T follicular helper cell (primary cell): ENCODE measurements around the gene ORC2.
"Not testable (repeated sequence)": the region's sequence is repeated elsewhere in the genome, so short reads cannot be mapped to it uniquely, and the experiment has no call there.

Experiments
- DNase-seq: peaks from one replicate; pipeline ENCODE4 v3.0.0-alpha.2; 2020; ENCODE audit warnings: low read depth

The ORC2 gene

DNA sequence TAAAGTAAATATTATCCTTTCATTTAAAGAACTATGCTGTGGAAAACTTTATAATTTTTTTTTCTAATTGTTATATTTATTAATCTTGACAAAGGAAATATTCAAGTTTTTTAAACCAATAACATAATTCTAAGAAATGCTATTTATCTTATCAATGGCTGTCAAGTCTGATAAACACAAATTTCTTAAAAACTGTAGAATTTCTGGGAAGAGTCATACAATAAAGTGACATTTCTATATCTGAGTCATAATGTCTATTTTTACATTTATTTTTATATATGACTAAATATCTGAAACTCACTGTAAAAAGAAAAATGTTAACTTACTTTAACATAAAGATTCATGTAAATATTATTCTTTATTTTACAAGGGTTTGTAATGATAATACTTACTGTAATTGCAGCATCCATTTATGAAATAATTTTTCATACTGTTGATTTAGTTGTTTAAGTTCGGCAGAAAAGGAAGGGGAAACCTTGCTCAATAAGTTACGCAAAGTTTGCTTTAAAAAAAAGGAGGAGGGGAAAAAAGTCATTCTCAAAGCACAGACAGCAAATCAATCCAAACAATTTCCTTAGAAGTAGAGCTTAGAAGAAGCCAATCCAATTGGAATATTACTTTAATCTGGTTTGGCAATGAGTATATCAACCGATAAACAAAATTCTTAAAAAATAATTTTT lies 32.4 kb downstream of the ORC2 start:
- no peak for DNase-seq

DNA sequence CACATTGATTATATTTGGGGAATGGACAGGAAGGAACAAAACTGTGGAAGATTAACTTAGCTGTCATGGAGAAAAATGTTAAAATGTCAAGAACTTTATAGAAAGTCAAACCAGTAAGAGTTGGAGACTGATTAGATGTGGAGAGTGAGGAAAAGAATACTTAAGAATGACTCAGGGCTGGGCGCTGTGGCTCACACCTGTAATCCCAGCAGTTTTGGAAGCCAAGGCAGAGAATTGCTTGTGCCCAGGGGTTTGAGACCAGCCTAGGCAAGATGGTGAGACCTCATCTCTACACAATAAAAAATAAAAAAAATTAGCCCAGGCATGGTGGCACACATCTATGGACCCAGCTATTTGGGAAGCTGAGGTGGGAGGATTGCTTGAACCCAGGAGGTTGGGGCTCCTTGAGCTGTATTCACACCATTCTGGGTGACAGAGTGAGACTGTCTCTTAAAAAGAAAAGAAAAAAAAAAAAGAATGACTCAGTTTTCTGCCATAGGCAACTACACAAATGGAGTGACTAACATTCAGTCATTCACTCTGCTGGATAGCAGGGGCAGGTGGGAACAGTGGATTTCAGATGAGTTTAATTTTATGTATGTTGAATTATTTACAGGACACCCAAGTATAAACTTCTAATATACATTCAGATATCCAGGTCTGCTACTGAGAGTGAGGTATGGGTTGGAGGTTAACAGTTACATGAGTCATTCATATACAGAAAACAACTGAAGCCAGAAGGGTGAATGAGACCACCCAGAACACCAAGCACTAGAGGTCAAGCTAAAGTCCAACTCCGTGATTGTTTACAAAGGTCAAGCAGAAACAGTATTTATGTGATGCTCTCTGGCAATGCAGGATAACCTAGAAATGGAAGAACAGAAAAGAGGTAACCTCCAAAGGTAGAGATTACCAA lies 33.9 kb downstream of the ORC2 start:
- no peak for DNase-seq

DNA sequence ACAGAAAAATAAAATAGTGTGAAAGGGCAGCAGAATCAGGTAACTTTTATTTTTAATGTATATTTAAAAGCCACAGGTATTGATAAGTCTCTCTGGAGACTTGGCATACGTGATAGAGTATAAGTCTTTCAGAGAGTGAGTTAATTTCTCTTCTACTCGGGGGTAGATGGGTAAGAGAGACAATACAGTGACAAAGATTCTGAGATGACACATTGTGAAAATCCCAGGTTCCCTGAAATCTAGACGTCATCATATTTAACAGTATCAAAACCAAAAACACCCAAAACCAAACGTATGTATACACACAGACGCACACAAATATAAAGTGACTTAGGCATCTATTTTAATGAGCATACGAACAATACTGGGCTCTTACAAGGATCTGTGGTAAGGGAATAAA lies 41.0 kb downstream of the ORC2 start:
- DNase-seq, result no peak

DNA sequence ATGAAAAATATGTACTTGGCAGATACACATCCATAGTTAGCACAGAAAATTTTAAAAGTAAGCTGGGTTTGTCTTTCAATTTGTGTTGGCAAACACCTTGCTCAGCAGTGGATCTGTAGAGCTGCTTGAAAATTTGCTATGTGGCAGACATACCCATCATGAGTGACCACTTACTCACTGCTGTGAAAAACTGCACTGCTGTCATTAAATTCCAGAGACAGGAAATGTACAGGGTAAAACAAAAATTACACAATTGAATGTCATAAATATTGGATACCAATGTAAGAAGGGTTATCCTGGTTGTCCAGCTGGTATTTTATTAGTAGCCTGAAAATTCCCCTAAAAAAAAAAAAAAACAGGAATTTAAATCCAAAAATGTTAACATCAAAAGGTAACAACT lies 49.8 kb downstream of the ORC2 start:
- no peak for DNase-seq

DNA sequence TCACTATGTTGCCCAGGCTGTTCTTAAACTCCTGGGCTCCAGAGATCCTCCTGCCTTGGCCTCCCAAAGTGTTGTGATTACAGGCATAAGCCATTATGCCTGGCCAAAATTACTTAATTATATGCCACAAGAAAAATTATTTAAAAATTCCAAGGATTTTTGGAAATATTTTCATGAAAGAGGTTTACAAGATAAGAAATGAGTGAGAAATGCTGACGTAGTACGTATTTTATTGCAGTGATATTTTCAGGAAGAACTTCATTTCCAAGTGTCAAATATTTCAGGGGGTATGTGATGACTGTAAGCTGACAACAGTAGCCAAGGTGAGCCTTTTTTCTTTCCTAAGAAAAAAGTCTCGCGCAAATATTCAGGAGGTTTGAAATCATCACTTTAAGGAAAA lies 53.5 kb downstream of the ORC2 start:
- DNase-seq, result no peak

DNA sequence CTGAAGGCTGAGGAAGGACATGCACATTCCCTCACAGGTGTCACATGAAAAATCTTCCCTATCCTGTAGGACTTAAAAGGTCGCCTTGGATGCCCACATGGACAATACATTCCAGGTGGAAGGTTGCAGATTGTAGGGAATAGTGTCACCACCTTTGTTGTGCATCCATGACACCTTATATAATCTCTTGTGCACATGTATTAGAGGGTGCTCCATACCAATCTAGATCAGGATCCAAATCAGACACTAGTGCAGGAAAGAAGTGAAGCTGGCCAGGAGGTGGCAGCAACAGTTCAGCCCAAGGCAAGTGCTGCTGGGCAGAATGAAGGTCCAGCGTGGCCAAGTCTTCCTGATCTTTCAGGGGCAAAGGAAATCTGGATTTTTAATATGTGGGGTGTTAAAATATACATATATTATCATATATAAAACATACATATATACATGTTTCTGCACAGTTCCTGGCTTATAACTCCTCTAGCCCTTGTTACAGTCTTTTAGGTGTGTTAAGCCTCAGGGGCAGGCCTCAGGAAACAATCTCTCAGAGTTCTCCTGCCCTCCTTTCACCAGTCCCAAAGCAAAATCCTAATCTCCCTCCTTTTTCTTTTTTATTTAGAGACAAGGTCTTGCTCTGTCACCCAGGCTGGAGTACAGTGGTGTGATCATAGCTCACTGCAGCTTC lies 57.7 kb downstream of the ORC2 start:
- no peak for DNase-seq

DNA sequence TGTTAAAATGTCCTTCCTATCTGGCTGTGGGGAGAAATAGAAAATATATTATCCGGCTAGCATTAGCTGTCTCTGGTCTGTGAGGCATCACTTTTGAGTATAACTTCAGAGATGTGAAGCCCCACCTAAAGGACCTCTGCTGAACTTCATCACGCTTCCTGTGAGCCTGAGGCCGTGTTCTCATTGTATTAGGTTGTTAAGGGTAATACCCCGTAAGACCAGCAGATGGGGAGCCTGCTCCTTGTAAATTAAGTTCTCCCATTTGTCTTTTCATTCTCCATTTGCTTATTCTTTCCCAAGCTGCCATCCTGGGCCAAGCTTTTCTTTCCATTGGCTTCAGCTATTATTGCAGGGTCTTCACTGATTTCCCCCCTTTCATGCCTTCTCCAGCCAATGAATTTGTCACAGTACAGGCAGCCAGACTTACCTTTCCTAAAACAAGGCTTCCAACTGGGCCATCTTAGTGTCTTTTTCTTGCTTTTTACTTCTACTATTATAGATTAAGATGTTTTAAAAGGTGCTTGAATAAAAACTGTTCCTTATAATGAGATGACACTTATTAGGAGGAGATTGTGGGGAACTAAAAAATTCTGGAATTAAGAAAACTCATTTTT lies 61.9 kb downstream of the ORC2 start:
- peak; percentile 64 for DNase-seq

DNA sequence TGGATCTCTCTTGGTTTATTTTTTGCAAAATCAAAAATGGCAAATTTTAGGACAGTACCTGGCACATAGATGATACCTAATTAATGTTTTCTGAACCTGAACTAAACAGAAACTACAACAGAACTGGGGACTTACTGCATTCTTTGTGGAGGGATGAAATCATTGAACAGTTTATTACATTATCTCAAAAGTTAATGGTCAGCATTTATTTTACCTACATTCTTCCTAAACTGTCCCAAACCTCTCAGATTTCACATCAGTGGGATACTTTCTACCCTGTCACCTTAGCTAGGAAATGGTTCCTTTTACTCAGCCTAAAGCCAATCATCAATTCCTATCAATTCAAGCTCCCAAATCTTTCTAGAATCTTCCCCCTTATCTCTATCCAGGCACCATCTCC lies 64.0 kb downstream of the ORC2 start:
- no peak for DNase-seq

DNA sequence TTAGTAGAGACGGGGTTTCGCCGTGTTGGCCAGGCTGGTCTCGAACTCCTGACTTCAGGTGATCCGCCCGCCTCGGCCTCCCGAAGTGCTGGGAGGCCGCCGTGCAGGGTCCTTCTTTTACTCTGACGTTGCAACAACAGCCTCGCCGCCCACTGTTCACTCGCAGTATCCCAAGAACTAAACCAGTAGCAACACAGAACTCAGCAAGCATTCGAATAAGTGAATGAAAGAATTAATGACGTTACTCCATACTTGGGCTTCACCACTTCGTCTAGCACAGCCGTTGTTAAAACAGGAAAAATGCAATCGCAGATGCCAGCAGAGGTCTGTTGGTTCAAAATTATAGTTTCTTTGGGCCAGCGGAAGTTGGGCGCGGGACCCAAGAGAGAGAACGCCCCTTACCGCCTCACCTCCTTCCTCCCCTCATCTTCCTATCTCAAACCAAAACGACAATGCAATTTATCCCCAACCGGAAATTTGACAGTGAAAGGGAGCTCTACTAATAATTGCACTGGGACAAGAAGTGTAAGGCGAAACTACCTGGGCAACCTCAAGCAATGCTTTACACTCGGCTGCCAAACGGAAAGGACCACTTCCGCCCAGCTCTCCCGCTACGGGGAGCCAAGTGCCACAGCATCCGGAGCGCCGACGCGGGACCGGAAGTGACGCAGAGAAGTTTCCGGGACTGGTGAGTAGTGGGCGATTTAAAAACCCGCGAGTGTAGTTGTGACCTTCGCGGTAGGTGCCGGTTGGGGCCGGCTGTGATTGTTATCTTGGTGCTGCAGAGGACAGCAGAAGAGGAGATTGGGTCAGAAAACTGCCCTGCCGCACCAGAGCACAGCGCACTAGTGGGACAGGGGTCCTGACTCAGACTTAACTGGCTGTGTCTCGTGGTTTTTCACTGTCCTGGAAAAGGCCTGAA lies 74.5 kb downstream of the ORC2 start, which contains the start of the genes NIF3L1 and PPIL3:
TSS of gene NIF3L1 (plus strand) at position 668 of the 922 bp plus-strand sequence. CDS start 2,573 bp downstream, outside the sequence.
TSS of gene PPIL3 (minus strand) at position 374 of the 922 bp plus-strand sequence. CDS start 1,462 bp downstream, outside the sequence.
- peak; percentile 93 for DNase-seq

DNA sequence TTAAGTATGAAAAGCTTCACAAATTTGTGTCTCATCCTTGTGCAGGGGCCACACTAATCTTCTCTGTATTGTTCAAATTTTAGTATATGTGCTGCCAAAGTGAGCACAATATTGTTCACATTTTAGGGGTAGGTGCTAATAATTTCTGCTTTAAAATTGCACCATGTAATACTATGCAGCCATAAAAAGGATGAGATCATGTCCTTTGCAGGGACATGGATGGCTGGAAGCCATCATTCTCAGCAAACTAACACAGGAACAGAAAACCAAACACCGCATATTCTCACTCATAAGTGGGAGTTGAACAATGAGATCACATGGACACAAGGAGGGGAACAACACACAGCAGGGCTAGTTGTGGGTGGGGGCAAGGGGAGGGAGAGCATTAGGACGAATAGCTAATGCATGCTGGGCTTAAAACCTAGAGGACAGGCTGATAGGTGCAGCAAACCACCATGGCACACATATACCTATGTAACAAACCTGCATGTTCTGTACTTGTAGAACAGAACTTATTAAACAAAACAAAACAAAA lies 81.7 kb downstream of the ORC2 start:
- not testable (repeated sequence) for DNase-seq

DNA sequence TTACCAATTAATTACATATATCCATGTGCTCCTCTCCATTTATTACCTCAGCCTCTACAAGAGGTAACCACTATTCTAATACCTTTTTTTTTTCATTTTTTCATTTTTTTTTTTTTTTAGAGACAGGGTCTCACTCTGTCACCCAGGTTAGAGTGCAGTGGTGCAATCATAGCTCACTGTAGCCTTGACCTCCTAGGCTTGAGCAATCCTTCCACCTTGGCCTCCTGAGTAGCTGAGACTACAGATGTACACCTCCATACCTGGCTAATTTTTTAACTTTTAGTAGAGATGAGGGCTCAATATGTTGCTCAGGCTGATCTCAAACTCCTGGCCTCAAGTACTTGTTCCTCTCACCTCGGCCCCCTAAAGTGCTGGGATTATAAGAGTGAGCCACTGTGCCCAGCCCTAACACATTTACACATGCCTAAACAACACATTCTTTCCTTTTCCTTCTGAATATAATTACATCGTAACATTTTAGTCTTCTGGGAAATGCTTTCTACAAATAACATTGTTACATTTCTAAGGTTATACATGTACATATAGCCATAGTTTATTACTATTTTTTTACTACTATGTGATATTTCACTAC lies 85.1 kb downstream of the ORC2 start:
- no peak for DNase-seq

DNA sequence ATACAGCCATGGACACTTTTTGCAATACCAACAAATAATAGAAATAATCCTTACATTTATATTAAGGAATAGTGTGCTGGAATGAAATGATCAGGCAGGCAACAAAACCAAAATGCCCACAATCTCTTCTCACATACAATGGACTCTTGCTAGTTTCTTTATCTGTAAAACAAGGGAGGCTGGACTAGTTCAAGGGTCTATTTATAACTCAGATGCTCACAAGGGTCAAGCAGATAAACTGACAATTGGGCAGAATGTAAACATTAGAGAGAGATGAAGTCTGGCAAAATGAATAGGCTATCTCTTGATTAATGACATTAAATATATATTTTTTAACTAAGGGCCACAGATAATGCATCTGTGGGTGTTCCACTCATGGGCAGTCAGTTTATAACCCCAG lies 86.0 kb downstream of the ORC2 start:
- no peak for DNase-seq

DNA sequence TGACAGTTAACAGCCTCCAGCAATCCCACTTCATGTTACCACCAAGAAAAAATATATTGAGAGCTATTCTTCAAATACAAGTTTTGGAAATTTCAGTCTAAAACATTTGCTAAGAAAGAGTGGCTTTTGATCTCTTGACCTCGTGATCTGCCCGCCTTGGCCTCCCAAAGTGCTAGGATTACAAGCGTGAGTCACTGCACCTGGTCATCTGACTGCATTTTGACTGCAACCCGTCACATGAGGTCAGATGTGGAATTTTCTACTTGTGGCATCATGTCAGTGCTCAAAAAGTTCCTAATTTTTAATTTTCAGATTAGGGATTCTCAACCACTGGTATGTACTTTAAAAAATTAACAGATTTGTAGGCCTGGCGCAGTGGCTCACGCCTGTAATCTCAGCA lies 89.9 kb downstream of the ORC2 start:
- DNase-seq, result no peak

DNA sequence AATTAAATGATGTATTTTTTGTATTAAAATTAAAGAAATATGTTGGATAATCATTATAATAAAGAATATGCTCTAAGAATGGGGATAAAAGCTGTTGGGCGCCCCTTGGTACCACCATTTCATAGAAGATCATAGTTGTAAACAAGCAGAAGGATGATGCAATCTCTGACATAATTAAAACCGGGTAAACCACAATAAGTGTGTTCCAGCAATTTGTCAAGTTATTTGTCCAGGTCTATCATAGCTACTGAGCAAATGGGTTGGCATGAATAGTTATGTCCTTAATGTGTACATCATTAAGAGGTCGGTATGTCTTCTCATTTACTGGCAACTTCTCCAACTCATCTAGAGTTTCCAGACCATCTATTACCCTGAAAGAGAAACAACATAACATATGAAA lies 92.3 kb downstream of the ORC2 start:
- DNase-seq, result no peak

DNA sequence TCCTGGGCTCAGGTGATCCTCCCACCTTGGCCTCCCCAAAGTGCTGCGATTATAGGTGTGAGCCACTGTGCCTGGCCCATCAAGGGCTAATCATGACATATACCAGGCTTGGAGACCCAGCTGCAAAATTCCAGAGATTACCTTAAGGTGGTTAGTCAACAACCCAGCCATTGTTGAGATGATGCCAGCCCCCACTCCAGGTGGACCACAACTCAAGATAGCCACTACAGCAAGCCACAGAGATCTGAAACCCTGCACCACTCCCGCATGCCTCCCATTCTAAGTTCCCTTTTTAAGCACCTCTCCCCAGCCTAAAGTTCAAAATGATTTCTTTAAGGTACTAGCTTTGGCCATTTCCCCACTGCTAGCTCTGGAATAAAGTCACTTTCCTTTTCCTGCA lies 94.4 kb downstream of the ORC2 start:
- no peak for DNase-seq

DNA sequence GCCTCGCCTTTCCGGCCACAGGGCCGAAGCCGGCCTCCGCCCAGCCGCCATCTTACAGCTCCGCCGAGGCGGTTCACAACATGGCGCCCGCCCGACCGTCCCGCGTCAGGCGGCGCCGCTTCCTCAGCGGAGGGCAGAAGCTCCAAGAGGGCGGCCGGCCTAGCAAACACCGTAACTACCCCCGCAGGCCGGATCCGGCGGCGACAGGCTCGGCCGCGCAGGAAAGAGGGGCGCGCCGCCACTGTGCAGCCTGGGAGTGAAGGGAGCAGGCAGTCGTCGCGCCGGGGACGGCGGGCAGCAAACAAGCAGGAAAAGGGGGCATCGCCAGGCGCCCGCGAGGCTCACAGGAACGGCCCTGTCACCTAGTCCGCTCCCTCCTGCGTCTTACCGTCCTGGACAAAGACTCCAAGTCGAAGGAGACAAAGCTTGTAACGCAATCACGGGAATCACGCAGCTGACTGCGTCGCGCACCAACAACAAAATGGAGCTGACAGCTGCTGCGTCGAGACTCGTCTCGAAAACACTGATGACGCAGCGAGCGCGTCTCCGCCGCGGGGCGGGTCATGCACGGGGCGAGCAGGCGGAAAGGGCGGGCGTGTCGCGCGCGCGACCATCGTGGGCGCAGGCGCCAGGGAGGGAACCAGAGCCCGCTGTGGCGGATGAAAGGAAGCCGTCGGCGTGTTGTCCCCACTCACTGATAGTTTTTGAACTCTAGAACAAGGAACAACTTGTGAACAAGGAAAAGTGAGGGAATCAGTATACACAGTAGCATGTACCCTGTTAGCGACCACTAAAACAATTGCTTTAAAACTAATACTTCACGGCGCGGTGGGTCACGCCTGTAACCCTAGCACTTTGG lies 99.1 kb downstream of the ORC2 start, which contains the start of gene CLK1:
TSS of gene CLK1 (minus strand) at position 483 of the 859 bp plus-strand sequence. CDS start 2,796 bp downstream, outside the sequence.
- DNase-seq, result peak; percentile 96

DNA sequence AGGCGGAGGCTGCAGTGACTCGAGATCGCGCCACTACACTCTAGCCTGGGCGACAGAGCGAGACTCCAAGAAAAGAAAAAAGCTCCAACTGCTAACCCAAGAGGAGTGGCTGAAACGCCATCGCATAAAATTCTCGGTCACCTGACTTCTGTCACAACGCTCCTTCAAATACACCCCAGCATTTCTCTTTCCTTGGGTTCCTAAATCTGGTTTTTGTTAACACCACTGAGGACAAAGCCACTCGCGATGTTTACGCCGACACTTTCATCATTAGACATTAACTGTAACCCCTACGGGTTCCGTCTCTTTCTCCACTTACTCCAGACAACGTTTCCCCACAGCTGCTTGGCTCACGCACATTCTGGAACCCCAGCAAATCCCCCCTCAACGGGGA lies 99.7 kb downstream of the ORC2 start:
- DNase-seq, result no peak

DNA sequence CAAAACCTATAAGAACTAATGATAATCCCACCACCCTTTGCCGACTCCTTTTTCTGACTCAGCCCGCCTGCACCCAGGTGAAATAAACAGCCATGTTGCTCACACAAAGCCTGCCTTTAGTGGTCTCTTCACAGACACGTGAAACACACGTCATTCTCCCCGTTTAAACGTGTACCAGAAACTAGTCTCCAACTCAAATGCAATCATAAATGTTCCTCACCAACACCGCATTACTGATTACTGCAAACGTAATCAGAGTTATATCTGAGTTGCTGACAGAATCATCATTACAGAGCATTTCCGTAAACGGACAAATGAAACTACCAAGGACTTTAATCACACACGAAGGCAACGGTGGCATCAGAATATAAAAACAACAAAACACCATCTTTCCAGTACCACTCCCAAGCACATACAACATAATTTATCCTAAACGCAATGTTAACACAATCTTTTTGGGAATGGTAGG lies 100.9 kb downstream of the ORC2 start:
- peak; percentile 61 for DNase-seq

DNA sequence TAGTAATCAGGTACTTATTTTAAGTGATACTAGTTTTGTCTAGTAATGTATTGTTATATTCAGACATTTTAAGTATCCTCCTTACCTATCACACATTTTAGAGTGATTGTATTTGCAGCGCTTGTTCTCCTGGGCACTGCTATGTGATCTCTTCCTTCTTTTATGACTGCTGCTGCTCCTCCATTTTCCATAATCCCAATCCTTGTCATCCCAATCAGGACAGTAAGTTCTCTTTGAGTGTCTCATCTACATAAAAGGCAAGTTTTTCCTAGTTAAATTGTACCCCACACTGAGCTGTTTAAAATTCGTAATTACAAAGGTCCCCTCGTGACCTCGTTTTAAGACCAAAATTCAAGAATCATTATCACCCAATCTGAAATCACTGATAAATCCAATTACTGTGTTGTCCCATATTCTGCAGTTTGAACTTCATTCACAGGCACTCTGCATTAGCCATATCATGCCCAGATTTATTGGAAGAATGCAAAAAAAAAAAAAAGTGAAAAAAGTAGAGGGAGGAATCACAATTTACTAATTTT lies 101.8 kb downstream of the ORC2 start:
- no peak for DNase-seq
